Measurements from ENCODE around the gene RIMKLB.

RIMKLB gene

GRCh38 chr12:8822298-8822697 is 124.5 kb downstream of the RIMKLB start, which contains the start of gene A2ML1:
A2ML1 (plus strand) TSS chr12:8822621; CDS start chr12:8822652, 31 bp downstream.
- H3K27ac ChIP-seq: peak within 1 kb of the TSS; percentile 68

GRCh38 chr12:8823565-8824300 is 125.9 kb downstream of the RIMKLB start:
- peak overlapping the region; percentile 68 for H3K27ac ChIP-seq
- peak; percentile 57 for TF ChIP-seq CTCF (conservative IDR thresholded peaks at IDR 0.05)

More at GRCh38 chr12:8822298-8822697, 124.5 kb downstream of the RIMKLB start, which contains the start of gene A2ML1:
- no peak for TF ChIP-seq CTCF (conservative IDR thresholded peaks at IDR 0.05)

- TF ChIP-seq CTCF (conservative IDR thresholded peaks at IDR 0.05): no peak
Measured at GRCh38 chr12:8827551-8828256, 129.9 kb downstream of the RIMKLB start.

GRCh38 chr12:8828257-8829124 is 130.7 kb downstream of the RIMKLB start:
- TF ChIP-seq CTCF (conservative IDR thresholded peaks at IDR 0.05): no peak
- H3K27ac ChIP-seq: no peak overlapping the region; the same call in 1 of the 2 replicates

More at GRCh38 chr12:8827551-8828256, 129.9 kb downstream of the RIMKLB start:
- no peak overlapping the region; the same call in 1 of the 2 replicates for H3K27ac ChIP-seq

- H3K27ac ChIP-seq: no peak overlapping the region; the same call in 1 of the 2 replicates
- TF ChIP-seq CTCF (conservative IDR thresholded peaks at IDR 0.05): no peak
Measured at GRCh38 chr12:8829125-8829518, 131.3 kb downstream of the RIMKLB start.

- TF ChIP-seq CTCF (conservative IDR thresholded peaks at IDR 0.05): no peak
- no peak overlapping the region for H3K27ac ChIP-seq
Measured at GRCh38 chr12:8829621-8830020, 131.8 kb downstream of the RIMKLB start.

All from VCaP (cell line).